GM15510 (cell line): Measurements from ENCODE around the gene THOC6.

Experiments used
- POLR2A ChIP-seq: IDR thresholded peaks from 3 replicates; pipeline ENCODE4 v1.6.1; 2011; ENCODE audit warnings: borderline replicate concordance; ENCODE audit not compliant: insufficient read length; ENCODE audit errors: extremely low read depth

THOC6 gene

DNA sequence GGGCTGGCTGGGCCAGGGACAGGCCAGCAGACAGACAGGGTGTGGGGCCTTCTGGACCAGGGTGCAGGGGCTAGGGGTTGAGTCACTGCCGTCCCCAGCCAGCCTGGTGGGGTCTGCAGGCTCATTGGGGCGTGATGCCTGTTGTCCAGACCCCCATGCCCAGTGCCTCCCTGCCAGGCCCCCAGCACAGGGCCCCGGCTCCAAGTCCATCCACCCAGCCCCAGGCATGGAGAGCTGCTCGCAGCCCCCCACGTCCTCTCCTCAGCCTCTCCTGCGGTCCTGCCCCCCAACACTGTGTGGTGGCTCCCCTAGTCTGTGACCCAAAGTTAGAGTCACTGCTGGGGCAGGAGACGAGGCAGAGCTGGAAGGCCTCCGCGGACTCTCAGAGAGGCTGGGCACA lies 36.5 kb upstream of the THOC6 start:
- no peak for TF ChIP-seq POLR2A

DNA sequence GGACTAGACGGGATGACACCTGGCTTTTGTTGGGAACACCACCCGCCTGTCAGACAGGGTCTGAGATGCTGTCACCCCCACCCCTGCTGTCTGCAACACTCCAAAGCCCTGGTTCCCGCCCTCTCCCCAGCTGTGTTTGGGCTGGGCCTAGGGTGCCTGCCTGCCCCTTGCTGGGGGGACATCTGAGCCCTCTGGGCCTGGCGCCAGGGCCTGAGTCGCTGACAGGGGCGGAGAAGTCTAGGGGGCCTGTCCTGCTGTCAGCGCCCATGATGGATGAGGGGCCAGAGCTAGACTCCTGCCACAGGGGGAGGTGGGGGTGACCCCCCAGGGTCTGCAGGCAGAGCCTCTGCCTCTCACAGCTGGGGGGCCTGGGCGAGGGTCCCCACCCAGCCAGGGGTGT lies 36.0 kb upstream of the THOC6 start:
- no peak for TF ChIP-seq POLR2A

DNA sequence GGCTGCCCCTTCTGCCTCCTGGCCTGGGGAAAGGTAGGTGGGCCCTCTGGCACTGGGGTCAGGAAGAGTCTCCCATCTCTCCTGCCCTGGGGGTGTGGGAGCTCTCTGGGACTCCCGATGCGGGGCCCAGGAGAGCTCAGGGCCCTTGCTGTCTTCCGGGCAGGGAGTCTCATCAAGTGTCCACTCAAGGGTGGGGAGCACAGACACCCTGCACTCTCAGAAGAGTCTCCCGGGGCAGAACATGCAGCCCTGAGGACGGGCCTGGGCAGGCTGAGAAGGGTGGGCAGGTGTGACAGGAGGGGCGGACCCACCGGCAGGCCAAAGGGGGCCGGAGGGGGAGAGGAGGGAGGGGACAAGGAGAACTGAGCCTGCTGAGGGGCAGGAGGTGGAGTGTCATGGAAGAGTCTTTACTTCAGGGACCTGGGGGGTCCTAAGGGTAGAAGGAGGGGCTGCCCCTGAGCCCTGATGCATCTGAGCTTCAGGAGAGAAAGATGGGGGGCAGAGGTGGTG lies 35.2 kb upstream of the THOC6 start:
- TF ChIP-seq POLR2A: no peak

DNA sequence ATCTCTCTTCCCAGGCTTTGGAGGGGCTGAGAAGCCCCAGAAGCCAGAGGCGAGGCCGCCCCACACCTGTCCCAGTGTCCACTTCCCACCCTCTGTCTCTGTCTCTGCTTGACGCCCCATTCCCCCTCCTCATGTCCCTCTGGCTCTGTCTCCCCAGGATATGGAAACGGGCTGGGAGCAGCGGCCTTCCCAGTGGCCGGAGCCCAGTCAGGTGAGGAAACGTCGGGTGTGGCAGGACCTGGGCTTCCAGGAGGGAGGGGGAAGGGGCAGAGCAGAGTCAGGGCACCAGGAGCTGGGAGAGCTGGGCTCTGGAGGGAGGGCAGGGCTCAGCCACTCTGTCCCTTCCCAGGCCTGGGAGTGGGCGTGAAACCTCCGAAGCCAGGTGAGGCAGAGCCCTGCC lies 32.9 kb upstream of the THOC6 start:
- no peak for TF ChIP-seq POLR2A

DNA sequence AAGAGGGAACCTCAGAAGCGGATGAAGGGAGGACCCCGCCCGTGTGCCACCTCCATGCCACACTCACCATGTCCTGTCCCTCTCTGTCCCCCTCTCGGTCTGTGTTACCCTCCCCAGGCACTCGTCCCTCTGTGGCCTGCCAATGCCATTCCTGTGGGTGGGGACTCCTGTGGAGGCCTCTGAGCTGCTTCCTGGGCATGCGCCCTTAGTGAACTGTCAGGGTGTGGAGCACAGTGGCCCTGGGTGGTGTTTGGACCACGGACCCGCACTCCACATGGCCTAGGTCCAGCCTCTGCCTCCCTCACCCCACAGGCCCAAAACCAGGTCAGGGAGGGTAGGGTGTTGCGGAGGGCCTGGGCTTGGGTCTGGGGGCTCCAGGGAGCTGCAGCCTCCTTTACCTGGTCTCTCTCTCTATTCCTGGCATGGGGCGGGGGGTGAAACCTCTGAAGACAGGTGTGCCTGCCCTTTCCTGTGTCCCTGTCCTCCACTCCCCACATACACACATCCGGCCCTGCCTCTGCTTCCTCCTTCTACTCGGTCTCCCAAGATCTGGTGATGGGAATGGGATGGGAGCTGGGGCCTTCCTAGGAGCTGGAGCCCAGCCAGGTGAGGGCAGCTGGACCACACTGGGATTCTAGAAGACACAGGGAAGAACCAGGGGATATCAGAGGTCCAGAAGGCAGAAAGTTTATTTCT lies 32.1 kb upstream of the THOC6 start:
- TF ChIP-seq POLR2A: no peak

DNA sequence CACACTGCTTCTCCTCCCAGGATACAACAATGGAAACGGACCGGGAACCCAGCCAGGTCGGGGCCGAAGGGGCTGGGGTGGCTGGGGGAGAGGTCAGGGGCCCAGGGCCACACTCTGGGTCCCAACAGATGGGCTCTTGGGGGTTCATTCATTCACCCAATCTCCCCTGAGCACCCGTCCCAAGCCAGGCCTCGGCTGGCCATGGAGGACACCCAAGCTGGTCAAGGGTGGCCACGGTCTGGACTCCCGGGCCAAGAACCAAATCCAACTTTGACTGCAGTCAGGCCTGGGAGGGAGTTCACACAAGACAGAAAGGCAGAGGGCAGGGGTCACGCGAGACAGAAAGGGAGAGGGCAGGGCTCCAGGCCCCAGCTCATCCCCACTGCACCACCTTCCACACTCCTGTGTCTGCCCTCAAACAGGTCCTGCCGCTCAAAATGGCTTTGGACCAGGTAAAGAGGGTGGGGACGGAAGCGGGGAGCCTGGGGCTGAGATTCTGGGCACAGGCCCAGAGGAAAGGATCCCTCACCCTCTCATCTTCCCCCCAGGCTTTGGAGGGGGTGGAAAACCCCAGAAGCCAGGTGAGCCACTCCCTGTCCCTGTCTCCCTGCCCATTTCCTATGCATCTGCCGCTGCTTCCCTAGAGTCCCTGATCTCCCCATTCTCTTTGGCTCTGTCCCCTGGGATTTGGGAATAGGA lies 31.3 kb upstream of the THOC6 start:
- TF ChIP-seq POLR2A: no peak

DNA sequence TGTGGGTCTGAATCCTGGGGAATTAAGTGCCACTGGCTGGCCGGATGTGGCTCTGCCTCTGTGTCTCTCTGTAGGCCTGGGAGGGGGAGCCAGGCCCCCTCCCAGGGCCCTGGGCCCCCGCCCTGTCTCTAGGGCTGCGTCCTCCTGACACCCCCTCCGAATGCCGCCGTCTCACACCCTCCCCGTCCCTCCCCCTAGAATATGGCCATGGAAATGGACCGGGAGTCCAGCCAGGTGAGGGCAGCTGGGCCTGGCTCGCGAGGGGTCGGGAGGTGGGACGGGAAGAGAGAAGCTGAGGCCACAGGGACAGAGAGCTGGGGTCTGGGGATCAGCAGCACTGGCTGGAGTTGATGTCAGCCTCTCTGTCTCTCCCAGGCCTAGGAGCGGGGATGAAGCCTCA lies 27.5 kb upstream of the THOC6 start:
- TF ChIP-seq POLR2A: no peak

DNA sequence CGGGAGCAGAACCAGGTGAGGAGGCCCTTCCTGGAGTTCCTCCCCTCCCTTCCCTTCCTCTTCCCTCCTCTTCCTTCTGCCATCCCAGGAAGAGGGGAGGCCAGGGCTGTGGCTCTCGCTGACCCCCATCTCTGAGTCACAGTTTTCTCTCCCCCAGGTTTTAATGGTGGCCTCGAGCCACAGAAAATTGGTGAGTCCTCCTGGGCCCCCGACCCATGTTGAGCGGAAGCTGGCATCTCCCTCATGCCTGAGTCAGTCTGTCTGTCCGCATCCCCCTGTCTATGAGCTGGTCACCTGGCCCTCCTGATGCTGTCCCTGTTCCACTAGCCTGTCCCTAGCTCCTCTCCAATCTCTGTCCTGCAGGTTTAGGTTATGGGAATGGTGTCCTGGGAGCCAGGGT lies 23.9 kb upstream of the THOC6 start:
- no peak for TF ChIP-seq POLR2A

DNA sequence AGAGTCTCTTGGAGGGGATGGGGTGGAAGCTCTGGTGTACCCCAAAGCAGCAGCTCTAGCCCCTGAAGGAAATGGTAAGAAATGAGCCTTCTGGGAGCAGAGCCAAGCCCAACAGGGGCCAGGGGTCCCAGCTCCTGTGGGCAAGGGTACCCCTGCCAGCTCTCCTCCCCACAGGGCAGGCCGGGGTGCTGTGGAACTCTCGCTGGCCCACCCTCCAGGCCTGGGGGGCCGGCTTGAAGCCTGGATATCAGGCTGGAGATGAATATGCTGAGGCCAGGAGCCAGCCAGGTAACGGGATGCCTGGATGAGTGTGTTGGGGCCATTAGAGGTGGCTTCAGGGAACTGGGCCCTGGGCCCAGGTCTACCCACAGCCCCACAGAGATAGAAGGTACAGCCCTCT lies 23.3 kb upstream of the THOC6 start:
- no peak for TF ChIP-seq POLR2A

DNA sequence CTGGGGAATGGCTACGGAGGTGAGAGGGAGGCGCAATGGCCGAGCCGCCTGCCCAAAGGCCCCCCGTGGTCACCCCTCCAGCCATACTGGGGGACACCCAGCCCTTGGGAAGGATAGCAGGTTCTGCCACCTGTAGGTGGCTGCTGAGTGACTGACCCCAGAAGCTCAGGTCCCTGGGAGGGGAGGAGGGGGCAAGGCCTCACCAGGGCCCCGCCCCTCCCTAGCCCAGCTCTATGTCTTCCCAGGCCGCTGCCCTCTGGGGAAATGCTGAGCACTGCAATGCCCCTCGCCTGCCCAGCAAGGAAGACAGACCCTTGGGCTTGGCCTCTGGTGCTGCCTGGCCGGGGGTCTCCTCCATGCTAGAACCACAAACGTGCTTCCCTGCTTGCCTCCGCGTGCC lies 22.5 kb upstream of the THOC6 start:
- no peak for TF ChIP-seq POLR2A

DNA sequence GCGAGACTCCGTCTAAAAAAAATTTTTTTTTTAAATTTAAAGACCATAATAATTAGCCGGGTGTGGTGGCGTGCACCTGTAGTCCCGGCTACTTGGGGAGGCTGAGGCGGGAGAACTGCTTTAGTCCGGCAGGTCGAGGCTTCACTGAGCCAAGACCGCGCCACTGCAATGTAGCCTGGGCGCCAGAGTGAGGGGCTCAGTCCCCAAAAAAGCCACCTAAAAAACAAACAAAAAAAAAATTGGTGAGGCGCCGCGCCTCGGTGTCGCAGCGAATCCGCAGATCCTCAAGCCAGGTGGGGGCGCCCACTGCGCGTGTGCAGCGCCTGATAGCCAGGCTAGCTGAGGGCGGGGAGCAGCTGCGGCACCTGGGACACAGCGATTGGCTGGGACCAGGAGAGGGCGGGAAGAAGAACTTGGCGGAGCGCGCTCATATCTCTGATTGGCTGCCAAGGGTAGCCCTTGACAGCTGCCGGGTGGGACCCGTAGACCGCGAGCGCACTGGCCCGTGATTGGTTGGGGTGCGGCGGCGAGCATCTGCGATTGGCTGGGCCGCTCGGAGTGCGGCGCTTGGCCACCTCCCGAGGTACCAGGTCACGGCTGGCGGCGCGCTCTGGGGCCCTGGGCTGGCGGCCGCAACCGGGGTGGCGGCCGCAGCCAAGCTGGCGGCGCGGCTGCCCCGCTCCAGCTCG lies 20.1 kb upstream of the THOC6 start:
- no peak for TF ChIP-seq POLR2A

DNA sequence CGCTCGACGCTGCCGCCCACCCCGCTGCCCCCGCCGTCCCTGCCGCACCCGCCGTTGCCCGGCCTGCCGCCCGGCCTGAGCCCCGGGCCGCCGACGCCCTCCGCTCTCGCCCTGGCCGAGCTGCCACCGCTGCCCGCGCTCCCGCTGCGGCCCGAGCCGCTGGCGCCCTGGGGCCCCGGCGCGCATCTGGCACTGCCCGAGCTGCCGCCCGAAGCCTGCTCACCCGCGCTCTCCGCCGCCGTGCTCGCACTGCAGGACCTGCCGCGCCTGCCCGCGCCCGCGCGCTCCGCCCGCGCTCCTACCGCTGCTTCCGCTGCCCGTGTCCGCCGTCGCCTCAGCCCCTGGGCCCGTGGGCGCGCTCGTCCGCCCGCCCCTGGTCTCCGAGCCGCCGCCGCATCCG lies 19.5 kb upstream of the THOC6 start:
- TF ChIP-seq POLR2A: no peak

DNA sequence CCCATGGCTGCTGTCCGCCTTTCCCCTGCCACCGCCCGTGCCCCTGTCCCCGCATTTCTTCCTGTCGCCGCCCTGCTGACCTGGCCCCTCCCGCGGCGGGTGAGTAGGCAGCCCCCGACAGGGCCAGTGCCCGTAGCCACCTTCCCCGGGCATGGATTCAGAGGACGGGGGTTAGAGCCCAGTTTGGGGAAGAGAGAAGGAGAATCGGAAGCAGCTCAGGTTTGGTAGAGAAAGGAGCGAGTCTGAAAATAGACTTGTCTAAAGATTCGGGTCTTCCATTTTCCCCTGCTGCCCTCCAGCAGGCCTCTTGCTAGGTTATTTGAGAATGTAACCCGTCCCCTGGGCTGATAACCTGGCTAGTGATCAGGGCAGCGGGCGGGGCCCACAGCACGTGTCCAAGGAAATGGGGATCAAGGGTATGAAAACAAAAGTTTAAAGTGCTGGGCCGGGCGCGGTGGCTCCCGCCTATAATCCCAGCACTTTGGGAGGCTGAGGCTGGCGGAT lies 19.0 kb upstream of the THOC6 start:
- TF ChIP-seq POLR2A: no peak

DNA sequence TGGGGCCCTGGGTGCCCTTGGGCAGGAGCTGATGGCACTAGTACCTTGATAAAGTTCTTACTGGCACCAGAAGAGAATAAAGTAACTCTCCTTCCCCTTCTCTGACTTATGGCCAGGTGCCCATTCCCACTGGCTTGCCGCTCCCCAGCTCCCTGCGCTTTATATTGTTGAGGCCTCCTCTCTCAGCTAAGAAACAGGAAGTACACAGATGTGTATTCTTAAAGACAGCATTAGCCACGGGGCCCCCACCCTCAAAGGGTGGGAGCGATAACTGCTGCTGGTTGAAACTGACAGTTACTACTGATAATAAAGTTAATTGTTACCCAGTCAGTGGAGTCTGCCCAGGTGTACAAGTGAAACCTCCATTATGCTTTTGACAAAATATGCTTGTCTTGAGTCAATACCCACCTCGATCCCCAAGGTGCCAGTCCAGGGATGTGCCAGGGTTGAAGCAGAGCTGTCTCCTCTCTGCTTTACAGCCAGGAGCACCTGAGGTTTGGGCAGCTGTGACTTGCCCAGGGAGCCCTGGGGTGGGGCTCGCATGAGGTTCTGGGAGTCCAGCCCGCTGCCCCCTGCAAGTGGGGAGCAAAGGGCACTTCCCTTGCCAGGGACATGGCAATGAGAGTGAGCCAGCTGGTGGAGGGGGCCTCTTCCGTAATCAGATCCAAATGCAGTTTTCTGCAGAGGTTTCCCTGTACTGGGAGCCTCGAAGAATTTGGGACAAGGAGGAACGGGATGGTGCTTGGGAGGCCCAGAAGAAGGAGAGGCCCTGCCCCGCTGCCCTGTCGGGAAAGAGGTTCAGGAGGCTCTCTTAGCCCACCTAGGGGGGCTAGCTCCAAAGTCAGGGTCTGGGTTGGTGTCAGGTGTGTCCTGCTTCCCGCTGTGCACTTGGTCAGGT lies 16.5 kb upstream of the THOC6 start:
- TF ChIP-seq POLR2A: no peak

DNA sequence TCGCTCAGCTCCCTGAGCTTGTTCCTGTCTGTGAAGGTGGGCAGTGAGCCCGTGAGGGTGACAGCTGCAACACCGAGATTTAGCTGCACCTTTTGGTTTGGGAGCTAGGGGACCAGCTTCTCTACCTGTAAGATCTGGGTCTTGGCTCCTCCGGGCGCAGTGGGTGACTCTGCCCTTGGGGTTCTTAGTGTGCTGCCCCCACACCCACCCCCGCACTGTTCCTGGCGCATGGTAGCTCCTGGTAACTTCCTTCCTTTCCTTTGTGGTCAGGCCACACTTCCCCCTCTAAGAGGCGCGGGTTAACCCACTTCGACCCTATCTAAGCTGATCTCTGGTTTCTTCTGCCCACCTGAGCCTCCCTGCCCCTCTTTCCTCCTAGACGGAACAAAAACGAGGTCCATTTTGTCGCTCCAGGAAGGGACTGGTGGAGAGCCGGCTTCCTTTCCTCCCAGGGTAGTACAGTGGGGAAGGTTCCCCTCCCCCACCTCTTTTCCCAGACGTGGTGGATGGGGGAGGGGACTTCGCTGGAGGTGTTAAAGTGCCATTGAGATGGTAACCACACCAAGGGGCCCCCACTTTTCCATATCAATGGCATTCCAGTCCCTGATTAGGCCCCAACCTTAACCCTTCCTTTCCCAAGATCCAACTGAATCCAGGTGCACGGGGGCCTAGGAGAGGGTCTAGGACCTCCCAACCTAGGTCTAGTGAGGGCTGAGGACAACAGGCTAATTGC lies 15.7 kb upstream of the THOC6 start:
- no peak for TF ChIP-seq POLR2A

DNA sequence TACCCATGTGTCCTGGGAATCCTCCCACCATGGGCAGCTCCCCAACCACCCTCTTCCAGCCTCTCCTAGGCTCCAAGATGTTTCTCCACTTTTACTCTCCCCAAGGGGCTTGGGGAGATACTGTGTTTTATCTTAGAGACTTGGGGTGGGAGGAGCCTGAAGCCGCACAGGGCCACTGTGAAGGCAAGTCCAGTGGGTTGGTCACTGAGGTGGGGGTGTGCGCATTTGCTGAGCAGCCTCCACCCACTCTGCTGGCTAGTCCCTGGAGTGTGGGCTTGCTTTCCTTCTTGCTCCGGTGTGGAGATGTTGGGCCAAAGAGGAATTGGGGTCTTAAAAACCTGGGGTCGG lies 15.2 kb upstream of the THOC6 start:
- no peak for TF ChIP-seq POLR2A
